ENCODE measurements around the gene MALAT1.

MALAT1 gene

DNA sequence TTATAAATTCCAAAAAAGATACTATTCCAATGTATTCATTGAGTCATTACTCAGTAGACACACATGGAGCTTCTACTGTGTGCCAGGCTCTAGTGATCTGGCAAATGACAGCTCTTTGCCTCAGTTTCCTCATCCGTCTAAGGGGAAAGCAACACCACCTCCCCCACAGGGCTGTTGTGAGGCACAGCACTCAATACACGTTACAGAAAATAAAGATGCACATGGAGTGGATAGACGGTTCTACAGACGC lies 6.5 kb upstream of the MALAT1 start:
- peaks cover 26% of the 10 kb centered on the region for H3F3A ChIP-seq (ENCODE audit: insufficient read depth, low read length)
- H3K27ac ChIP-seq (ENCODE audit: low read length), result no peak overlapping the region
- no peaks in the 10 kb centered on the region for H3K9me3 ChIP-seq (replicated peaks; ENCODE audit: insufficient read depth, low read length)
- H4K20me1 ChIP-seq (ENCODE audit: insufficient read depth, low read length), result no peaks in the 10 kb centered on the region
- no peak overlapping the region for H2AFZ ChIP-seq (ENCODE audit: low read length)
- no peak for TF ChIP-seq EZH2 (optimal IDR thresholded peaks at IDR 0.05; ENCODE audit: low read depth, low read length)
- TF ChIP-seq, protein P1, sequence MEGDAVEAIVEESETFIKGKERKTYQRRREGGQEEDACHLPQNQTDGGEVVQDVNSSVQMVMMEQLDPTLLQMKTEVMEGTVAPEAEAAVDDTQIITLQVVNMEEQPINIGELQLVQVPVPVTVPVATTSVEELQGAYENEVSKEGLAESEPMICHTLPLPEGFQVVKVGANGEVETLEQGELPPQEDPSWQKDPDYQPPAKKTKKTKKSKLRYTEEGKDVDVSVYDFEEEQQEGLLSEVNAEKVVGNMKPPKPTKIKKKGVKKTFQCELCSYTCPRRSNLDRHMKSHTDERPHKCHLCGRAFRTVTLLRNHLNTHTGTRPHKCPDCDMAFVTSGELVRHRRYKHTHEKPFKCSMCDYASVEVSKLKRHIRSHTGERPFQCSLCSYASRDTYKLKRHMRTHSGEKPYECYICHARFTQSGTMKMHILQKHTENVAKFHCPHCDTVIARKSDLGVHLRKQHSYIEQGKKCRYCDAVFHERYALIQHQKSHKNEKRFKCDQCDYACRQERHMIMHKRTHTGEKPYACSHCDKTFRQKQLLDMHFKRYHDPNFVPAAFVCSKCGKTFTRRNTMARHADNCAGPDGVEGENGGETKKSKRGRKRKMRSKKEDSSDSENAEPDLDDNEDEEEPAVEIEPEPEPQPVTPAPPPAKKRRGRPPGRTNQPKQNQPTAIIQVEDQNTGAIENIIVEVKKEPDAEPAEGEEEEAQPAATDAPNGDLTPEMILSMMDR (IDR thresholded peaks at IDR 0.05; ENCODE audit: low read length), result no peak
- no peak for TF ChIP-seq EZH2phosphoT487 (IDR thresholded peaks at IDR 0.05; ENCODE audit: low read length)
- H3K27me3 ChIP-seq (replicated peaks; ENCODE audit: insufficient read depth, low read length), result no peaks in the 10 kb centered on the region
- H3K4me1 ChIP-seq (ENCODE audit: low read length), result peaks cover 36% of the 10 kb centered on the region
- DNase-seq, result no peak
- no peaks in the 10 kb centered on the region for H3K9me2 ChIP-seq (replicated peaks; ENCODE audit: insufficient read depth, low read length)
- H3K4me2 ChIP-seq (ENCODE audit: low read depth, low read length), result no peak overlapping the region
- no peaks in the 10 kb centered on the region for H3K36me3 ChIP-seq (replicated peaks; ENCODE audit: insufficient read depth, low read length)
- peaks cover 15% of the 10 kb centered on the region for H3K79me2 ChIP-seq (ENCODE audit: low read length)
- H3K4me3 ChIP-seq (ENCODE audit: low read length), result no peak overlapping the region
- H3K9ac ChIP-seq (ENCODE audit: low read length), result no peak overlapping the region

DNA sequence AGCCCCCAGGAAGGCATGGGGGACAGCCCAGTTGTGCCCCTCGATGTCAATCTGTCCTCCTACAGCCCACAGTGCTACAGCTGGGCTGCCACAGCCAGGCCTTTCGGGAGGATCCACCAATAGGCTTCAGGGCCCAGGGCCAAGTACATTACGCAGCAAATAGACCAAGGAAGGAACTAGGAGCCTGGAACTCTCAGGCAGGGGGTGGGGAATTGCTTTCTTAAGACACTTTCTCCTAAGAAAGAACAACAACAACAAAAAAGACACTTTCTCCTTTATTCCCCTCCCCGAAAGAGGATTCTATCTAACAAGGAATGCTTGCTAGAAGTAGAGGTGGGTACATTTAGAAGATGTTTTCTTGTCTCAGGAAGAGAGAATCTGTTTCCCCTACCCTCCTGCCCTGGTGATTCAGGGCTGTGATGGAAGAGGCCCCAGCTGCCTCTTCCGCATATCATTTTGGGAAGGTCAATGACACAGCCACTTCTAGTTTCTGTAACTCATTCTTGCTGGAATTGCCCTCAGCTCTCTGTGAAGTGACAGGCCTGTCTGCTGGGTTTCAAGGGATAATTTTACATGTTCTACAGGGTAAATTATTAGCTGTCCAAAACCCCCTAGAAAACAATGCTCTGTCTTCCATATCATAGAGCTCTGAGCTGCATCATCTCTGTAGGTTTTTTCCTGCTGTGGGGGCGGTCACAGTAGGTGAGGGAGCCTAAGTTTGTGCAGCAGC lies 6.0 kb upstream of the MALAT1 start:
- Histone ChIP-seq H2AFZ (ENCODE audit: low read length) (no peak overlapping the region), H3F3A (ENCODE audit: insufficient read depth, low read length) (peaks cover 25% of the 10 kb centered on the region)

DNA sequence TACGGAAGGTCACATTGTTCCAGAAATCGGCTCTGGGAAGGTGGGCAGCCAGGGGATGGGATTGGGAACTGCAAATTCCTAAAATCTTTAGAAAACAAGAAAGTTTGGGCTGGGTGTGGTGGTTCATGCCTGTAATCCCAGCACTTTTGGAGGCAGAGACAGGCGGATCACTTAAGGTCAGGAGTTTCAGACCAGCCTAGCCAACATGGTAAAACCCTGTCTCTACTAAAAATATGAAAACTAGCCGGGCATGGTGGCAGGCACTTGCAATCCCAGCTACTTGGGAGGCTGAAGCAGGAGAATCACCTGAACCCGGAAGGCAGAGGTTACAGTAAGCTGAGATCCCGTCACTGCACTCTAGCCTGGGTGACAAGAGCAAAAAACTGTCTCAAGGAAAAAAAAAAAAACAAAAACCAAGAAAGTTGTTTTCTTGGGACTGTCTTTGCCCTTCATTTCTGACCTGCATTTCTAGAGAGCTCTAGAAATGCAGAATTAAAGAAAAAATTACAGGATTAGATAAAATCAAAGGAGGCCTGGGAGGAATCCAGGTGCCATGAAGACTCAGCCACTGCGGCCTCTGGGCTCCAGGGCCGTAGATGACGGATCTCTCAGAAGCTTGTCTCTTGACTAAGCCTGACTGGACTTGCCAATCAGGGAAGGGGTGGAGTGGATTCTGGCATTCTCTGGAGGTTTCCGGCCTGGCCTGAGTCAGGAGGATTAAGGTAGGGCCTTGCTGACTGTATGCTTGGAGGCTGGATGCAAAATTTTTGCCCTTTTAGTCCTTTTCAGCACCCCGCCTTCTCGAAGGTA lies 5.3 kb upstream of the MALAT1 start:
- H3F3A ChIP-seq (ENCODE audit: insufficient read depth, low read length), result peaks cover 27% of the 10 kb centered on the region
- no peaks in the 10 kb centered on the region for H3K9me3 ChIP-seq (replicated peaks; ENCODE audit: insufficient read depth, low read length)
- no peak overlapping the region for H3K4me3 ChIP-seq (ENCODE audit: low read length)
- no peaks in the 10 kb centered on the region for H4K20me1 ChIP-seq (ENCODE audit: insufficient read depth, low read length)
- no peaks in the 10 kb centered on the region for H3K9me2 ChIP-seq (replicated peaks; ENCODE audit: insufficient read depth, low read length)
- no peak overlapping the region for H3K9ac ChIP-seq (ENCODE audit: low read length)
- TF ChIP-seq EZH2 (optimal IDR thresholded peaks at IDR 0.05; ENCODE audit: low read depth, low read length) (no peak), EZH2phosphoT487 (IDR thresholded peaks at IDR 0.05; ENCODE audit: low read length) (no peak)
- H3K79me2 ChIP-seq (ENCODE audit: low read length), result peaks cover 26% of the 10 kb centered on the region
- H3K27me3 ChIP-seq (replicated peaks; ENCODE audit: insufficient read depth, low read length), result no peaks in the 10 kb centered on the region
- H3K4me1 ChIP-seq (ENCODE audit: low read length), result peaks cover 27% of the 10 kb centered on the region
- no peak overlapping the region for H2AFZ ChIP-seq (ENCODE audit: low read length)
- DNase-seq, result no peak
- no peaks in the 10 kb centered on the region for H3K36me3 ChIP-seq (replicated peaks; ENCODE audit: insufficient read depth, low read length)
- no peak overlapping the region for H3K27ac ChIP-seq (ENCODE audit: low read length)
- H3K4me2 ChIP-seq (ENCODE audit: low read depth, low read length), result no peak overlapping the region

More for the DNA sequence above, 6.0 kb upstream of the MALAT1 start:
- no peak overlapping the region for H3K27ac ChIP-seq (ENCODE audit: low read length)
- no peak for DNase-seq
- peaks cover 18% of the 10 kb centered on the region for H3K79me2 ChIP-seq (ENCODE audit: low read length)
- no peaks in the 10 kb centered on the region for H3K9me3 ChIP-seq (replicated peaks; ENCODE audit: insufficient read depth, low read length)
- H3K9ac ChIP-seq (ENCODE audit: low read length), result no peak overlapping the region
- H3K4me2 ChIP-seq (ENCODE audit: low read depth, low read length), result no peak overlapping the region
- no peak overlapping the region for H3K4me3 ChIP-seq (ENCODE audit: low read length)
- H3K36me3 ChIP-seq (replicated peaks; ENCODE audit: insufficient read depth, low read length), result no peaks in the 10 kb centered on the region
- H4K20me1 ChIP-seq (ENCODE audit: insufficient read depth, low read length), result no peaks in the 10 kb centered on the region
- TF ChIP-seq EZH2 (optimal IDR thresholded peaks at IDR 0.05; ENCODE audit: low read depth, low read length) (no peak), EZH2phosphoT487 (IDR thresholded peaks at IDR 0.05; ENCODE audit: low read length) (no peak)
- TF ChIP-seq, protein P1 (IDR thresholded peaks at IDR 0.05; ENCODE audit: low read length), result no peak
- H3K9me2 ChIP-seq (replicated peaks; ENCODE audit: insufficient read depth, low read length), result no peaks in the 10 kb centered on the region
- no peaks in the 10 kb centered on the region for H3K27me3 ChIP-seq (replicated peaks; ENCODE audit: insufficient read depth, low read length)
- H3K4me1 ChIP-seq (ENCODE audit: low read length), result peaks cover 31% of the 10 kb centered on the region

All from MM.1S (cell line).